Endothelial cell of umbilical vein (primary cell): Measurements from ENCODE around the gene SLC47A2. TPM values are rescaled to one million over a fixed set of nuclear protein-coding genes. Genes with fewer than 3 reads are reported as not detected.

ENCODE experiments used
- BruUV-seq: library from RNA; stranded (reverse); fragments of 400-500 nt; replicated peaks from 2 replicates; lab custom pipeline; 2021; lab: Mats Ljungman, UMichigan
- CTCF ChIA-PET: fragments of 300-600, 350-600 bp; sonication (Branson Sonifier 250); formaldehyde crosslinking; loops from one replicate; lab custom pipeline; 2021; ENCODE audit warnings: antibody characterized with exemption, inconsistent platforms; lab: Charles Lee
- POLR2A ChIA-PET: fragments of 300-600, 350-600 bp; sonication (Branson Sonifier 250); formaldehyde crosslinking; loops from one replicate; lab custom pipeline; 2021; ENCODE audit warnings: antibody characterized with exemption, inconsistent platforms; lab: Charles Lee
- DNase-seq: peaks from one replicate; pipeline ENCODE4 v3.0.0-alpha.2; 2011; ENCODE audit warnings: low read depth, low spot score
- FAIRE-seq: peaks from 2 replicates; lab custom pipeline; 2011; peaks lifted over from hg19 to GRCh38; lab: Jason Lieb, UNC
- H2AFZ ChIP-seq: 2 replicates; pipeline ENCODE4 v1.6.0; 2012; ENCODE audit warnings: low read depth, low read length, control low read depth, inconsistent platforms
- H3K27ac ChIP-seq: 2 replicates; pipeline ENCODE4 v1.5.1; 2011; ENCODE audit warnings: low read depth, mild to moderate bottlenecking, control low read depth, low read length, moderate library complexity; ENCODE audit not compliant: insufficient read depth
- H3K27me3 ChIP-seq, 2 experiments: 2 replicates each; pipeline versions ENCODE4 v1.6.0 to v1.6.1; 2011; ENCODE audit warnings: low read length in 2 of 2, mixed read lengths in 1 of 2; ENCODE audit not compliant: control insufficient read depth in 2 of 2, insufficient read depth in 2 of 2
- H3K36me3 ChIP-seq, 2 experiments: 2 replicates in 1 of 2; 3 replicates in 1 of 2; pipeline ENCODE4 v1.5.1; 2011; ENCODE audit warnings: low read length in 2 of 2, mild to moderate bottlenecking in 1 of 2, moderate library complexity in 1 of 2; ENCODE audit not compliant: control insufficient read depth in 2 of 2, insufficient read depth in 2 of 2; ENCODE audit errors: extremely low read depth in 1 of 2
- H3K4me1 ChIP-seq: 3 replicates; pipeline ENCODE4 v1.5.1; 2011; ENCODE audit warnings: mild to moderate bottlenecking, low read length; ENCODE audit not compliant: control insufficient read depth, insufficient read depth; ENCODE audit errors: extremely low read depth
- H3K4me2 ChIP-seq: 2 replicates; pipeline ENCODE4 v1.6.1; 2011; ENCODE audit warnings: low read length, control low read depth, mixed read lengths; ENCODE audit not compliant: insufficient read depth
- H3K4me3 ChIP-seq, 3 experiments: fragments of 200-600 bp in 1 of 3; sonication (generic), shearing (Covaris generic) in 1 of 3; replicated peaks in 1 of 3; 2 replicates each; pipeline ENCODE4 v1.5.1; 2011 to 2016; ENCODE audit warnings: control low read depth in 3 of 3, low read length in 3 of 3, mild to moderate bottlenecking in 2 of 3, inconsistent platforms in 1 of 3, low read depth in 1 of 3, moderate library complexity in 1 of 3; ENCODE audit not compliant: insufficient read depth in 1 of 3
- H3K79me2 ChIP-seq: 2 replicates; pipeline ENCODE4 v1.6.0; 2012; ENCODE audit warnings: low read length, inconsistent platforms; ENCODE audit not compliant: control insufficient read depth, insufficient read depth
- H3K9ac ChIP-seq: replicated peaks from 2 replicates; pipeline ENCODE3; 2011; ENCODE audit warnings: low read length, control low read depth; ENCODE audit not compliant: insufficient read depth; ENCODE audit errors: extremely low read depth
- H3K9me1 ChIP-seq: replicated peaks from 3 replicates; pipeline ENCODE4 v1.6.0; 2011; ENCODE audit warnings: mild to moderate bottlenecking, low read length; ENCODE audit not compliant: control insufficient read depth, insufficient read depth; ENCODE audit errors: extremely low read depth
- H3K9me3 ChIP-seq: replicated peaks from 2 replicates; pipeline ENCODE4 v1.5.1; 2012; ENCODE audit warnings: low read length, inconsistent platforms; ENCODE audit not compliant: control insufficient read depth, insufficient read depth
- H4K20me1 ChIP-seq: replicated peaks from 2 replicates; pipeline ENCODE3; 2011; ENCODE audit warnings: mild to moderate bottlenecking, low read length; ENCODE audit not compliant: control insufficient read depth, insufficient read depth; ENCODE audit errors: extremely low read depth
- CTCF ChIP-seq, 2 donors: IDR thresholded peaks; 1 replicate in 1 of 2; 2 replicates in 1 of 2; pipeline ENCODE4 v1.5.1; 2011; ENCODE audit warnings: low read length in 2 of 2, mild to moderate bottlenecking in 2 of 2, moderate library complexity in 2 of 2, control low read depth in 1 of 2, inconsistent platforms in 1 of 2, low read depth in 1 of 2; ENCODE audit not compliant: insufficient read depth in 1 of 2; ENCODE audit errors: extremely low read depth in 1 of 2
- EZH2 ChIP-seq: IDR thresholded peaks from 2 replicates; pipeline ENCODE4 v1.6.1; 2012; ENCODE audit warnings: borderline replicate concordance, low read depth, mild to moderate bottlenecking, moderate library complexity, low read length, inconsistent platforms; ENCODE audit not compliant: severe bottlenecking
- FOS ChIP-seq: IDR thresholded peaks from 2 replicates; pipeline ENCODE4 v1.6.1; 2011; ENCODE audit warnings: mild to moderate bottlenecking, low read length, moderate library complexity, borderline replicate concordance; ENCODE audit not compliant: insufficient read depth
- GATA2 ChIP-seq: IDR thresholded peaks from 2 replicates; pipeline ENCODE4 v1.7.0; 2011; ENCODE audit warnings: low read depth, mild to moderate bottlenecking, moderate library complexity, mixed read lengths, low read length; ENCODE audit not compliant: insufficient read length, insufficient read depth
- JUN ChIP-seq: IDR thresholded peaks from 2 replicates; pipeline ENCODE4 v1.6.1; 2011; ENCODE audit warnings: borderline replicate concordance, low read depth; ENCODE audit not compliant: insufficient read length, insufficient read depth
- MAX ChIP-seq: IDR thresholded peaks from 2 replicates; pipeline ENCODE4 v1.6.1; 2011; ENCODE audit not compliant: insufficient read depth, insufficient read length
- MYC ChIP-seq: IDR thresholded peaks from one replicate; pipeline ENCODE4 v1.6.1; 2011; ENCODE audit warnings: mild to moderate bottlenecking, low read depth, low read length
- POLR2A ChIP-seq: IDR thresholded peaks from 2 replicates; pipeline ENCODE4 v1.6.1; 2012; ENCODE audit warnings: low read depth, mild to moderate bottlenecking, control low read depth, low read length
- POLR2AphosphoS5 ChIP-seq: IDR thresholded peaks from 2 replicates; pipeline ENCODE4 v1.6.1; 2012; ENCODE audit warnings: low read depth, mild to moderate bottlenecking, control low read depth, low read length, moderate library complexity; ENCODE audit not compliant: insufficient read depth
- dilution Hi-C: fragments of 300-500 bp; cut with MboI; formaldehyde crosslinking; loops from one replicate; pipeline ENCODE4 v1.15.0; 2019; ENCODE audit warnings: low sequenced_read_pairs; ENCODE audit not compliant: extremely low pct_ligation_motif_present
- intact Hi-C: fragments of 100-400 bp; cut with micrococcal nuclease; formaldehyde crosslinking; loops from one replicate; pipeline ENCODE4 v1.10.0; 2022
- polyA plus RNA-seq, 4 experiments: library from polyadenylated mRNA; depleted of rRNA in 3 of 4; stranded (reverse) in 3 of 4; unstranded in 1 of 4; fragments of >200 nt; gene quantifications; 2 replicates each; pipeline versions ENCODE4 v1.2.1 to v1.2.3, GENCODE V29; 2011 to 2012; ENCODE audit warnings: missing spikeins in 1 of 4
- total RNA-seq: library from RNA; stranded (reverse); gene quantifications from 2 replicates; pipeline ENCODE4 v1.2.3, GENCODE V29; 2021

Gene SLC47A2
- total and polyA plus RNA-seq, 2 donors (not counting 3 experiments of a cell fraction or from before 2014, with no cell fraction given), result not detected

GRCh38 chr17:19678581-19679453 lies 37.6 kb downstream of the SLC47A2 start:
- intact Hi-C loops, result no loop called here

GRCh38 chr17:19677736-19678379 lies 38.5 kb downstream of the SLC47A2 start:
- Histone ChIP-seq H3K27ac (no peak overlapping the region), H3K9me1 (no peaks in the 10 kb centered on the region), H3K36me3 (peaks cover 2 to 7% of the 10 kb centered on the region in 2 experiments), H3K27me3 (no peaks in the 10 kb centered on the region), H2AFZ (no peak overlapping the region), H3K4me3 (no peak overlapping the region), H3K4me2 (no peak overlapping the region), H3K9me3 (no peaks in the 10 kb centered on the region), H3K4me1 (no peaks in the 10 kb centered on the region), H3K79me2 (no peaks in the 10 kb centered on the region), H3K9ac (no peak overlapping the region), H4K20me1 (no peaks in the 10 kb centered on the region)
- DNase-seq, result no peak
- no TSS peak for BruUV-seq
- no peak for TF ChIP-seq MAX
- TF ChIP-seq CTCF (IDR thresholded peaks at IDR 0.05; ENCODE audit: extremely low read depth in 1 of 2, insufficient read depth in 1 of 2, low read depth in 1 of 2, low read length in 2 of 2), result no peak
- no peak for TF ChIP-seq FOS
- no peak for TF ChIP-seq POLR2A
- no peak for TF ChIP-seq MYC
- no peak for TF ChIP-seq EZH2
- TF ChIP-seq JUN, result no peak
- no peak for TF ChIP-seq GATA2
- TF ChIP-seq POLR2AphosphoS5, result no peak
- CTCF ChIA-PET, result no interaction called here
- FAIRE-seq, result no peak
- intact Hi-C loops (no loop called here), dilution Hi-C loops (no loop called here)
- POLR2A ChIA-PET, result no interaction called here

More at GRCh38 chr17:19678581-19679453, 37.6 kb downstream of the SLC47A2 start:
- no peak overlapping the region for H3K9ac ChIP-seq
- H3K4me2 ChIP-seq, result no peak overlapping the region
- no peaks in the 10 kb centered on the region for H3K4me1 ChIP-seq
- dilution Hi-C loops, result no loop called here
- ChIA-PET CTCF (no interaction called here), POLR2A (no interaction called here)
- no peaks in the 10 kb centered on the region for H3K27me3 ChIP-seq
- TF ChIP-seq JUN (no peak), MYC (no peak), MAX (no peak), FOS (no peak)
- BruUV-seq, result no TSS peak
- DNase-seq, result no peak
- no peaks in the 10 kb centered on the region for H3K9me1 ChIP-seq
- H3K27ac ChIP-seq, result no peak overlapping the region
- H4K20me1 ChIP-seq, result no peaks in the 10 kb centered on the region
- H3K4me3 ChIP-seq, result no peak overlapping the region
- H3K9me3 ChIP-seq, result no peaks in the 10 kb centered on the region
- no peak for FAIRE-seq
- H3K79me2 ChIP-seq, result no peaks in the 10 kb centered on the region
- no peak overlapping the region for H2AFZ ChIP-seq
- H3K36me3 ChIP-seq, result peaks cover 2 to 7% of the 10 kb centered on the region in 2 experiments
